ENCODE results near the gene SPIB.

DNA sequence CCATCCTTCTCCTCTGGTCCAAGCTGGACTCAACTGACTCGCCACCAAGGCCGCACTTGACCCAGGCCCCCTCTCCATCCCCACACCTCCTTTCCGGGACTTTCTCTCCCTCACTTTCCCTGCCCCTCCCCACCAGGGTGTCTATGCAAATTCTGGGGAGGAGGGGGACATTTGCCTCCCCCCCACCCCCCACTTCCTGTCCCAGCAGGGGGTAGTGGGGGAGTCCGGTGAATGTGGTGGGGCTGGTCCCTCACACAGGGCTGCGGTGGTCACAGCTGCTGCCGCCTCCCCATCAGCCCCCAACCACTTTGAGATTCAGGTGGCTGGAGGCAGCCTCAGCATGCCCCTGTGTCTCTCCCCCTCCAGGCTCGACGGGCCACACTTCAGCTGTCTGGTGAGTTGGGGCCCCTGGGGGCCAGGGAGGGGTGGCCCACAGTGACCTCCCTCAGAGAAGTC, 870 bp downstream of the SPIB start:
- TF ChIP-seq, protein P1, sequence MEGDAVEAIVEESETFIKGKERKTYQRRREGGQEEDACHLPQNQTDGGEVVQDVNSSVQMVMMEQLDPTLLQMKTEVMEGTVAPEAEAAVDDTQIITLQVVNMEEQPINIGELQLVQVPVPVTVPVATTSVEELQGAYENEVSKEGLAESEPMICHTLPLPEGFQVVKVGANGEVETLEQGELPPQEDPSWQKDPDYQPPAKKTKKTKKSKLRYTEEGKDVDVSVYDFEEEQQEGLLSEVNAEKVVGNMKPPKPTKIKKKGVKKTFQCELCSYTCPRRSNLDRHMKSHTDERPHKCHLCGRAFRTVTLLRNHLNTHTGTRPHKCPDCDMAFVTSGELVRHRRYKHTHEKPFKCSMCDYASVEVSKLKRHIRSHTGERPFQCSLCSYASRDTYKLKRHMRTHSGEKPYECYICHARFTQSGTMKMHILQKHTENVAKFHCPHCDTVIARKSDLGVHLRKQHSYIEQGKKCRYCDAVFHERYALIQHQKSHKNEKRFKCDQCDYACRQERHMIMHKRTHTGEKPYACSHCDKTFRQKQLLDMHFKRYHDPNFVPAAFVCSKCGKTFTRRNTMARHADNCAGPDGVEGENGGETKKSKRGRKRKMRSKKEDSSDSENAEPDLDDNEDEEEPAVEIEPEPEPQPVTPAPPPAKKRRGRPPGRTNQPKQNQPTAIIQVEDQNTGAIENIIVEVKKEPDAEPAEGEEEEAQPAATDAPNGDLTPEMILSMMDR (IDR thresholded peaks at IDR 0.05), result no peak
- TF ChIP-seq POLR2A (IDR thresholded peaks at IDR 0.05), result no peak

All from heart left ventricle (tissue), 13 donors.